Measurements from ENCODE around the gene CERS6.
A peak's percentile ranks its signal among the peaks of the same experiment; 100 is the strongest.

The CERS6 gene

GRCh38 chr2:168529900-168530561, 74.0 kb downstream of the CERS6 start:
- no peak for DNase-seq (ENCODE audit: low read depth, low spot score)

GRCh38 chr2:168530982-168531622, 75.0 kb downstream of the CERS6 start:
- no peak for DNase-seq (ENCODE audit: low read depth, low spot score)

- no peak for DNase-seq (ENCODE audit: low read depth, low spot score)
These were observed 78.9 kb downstream of the CERS6 start for GRCh38 chr2:168534926-168535325.

- no peak for DNase-seq (ENCODE audit: low read depth, low spot score)
These were observed 80.9 kb downstream of the CERS6 start for GRCh38 chr2:168536925-168537466.

- DNase-seq (ENCODE audit: low read depth, low spot score) = no peak
These were observed 82.1 kb downstream of the CERS6 start for GRCh38 chr2:168538133-168538532.

GRCh38 chr2:168538534-168538933, 82.5 kb downstream of the CERS6 start:
- DNase-seq (ENCODE audit: low read depth, low spot score) = no peak

GRCh38 chr2:168539945-168540344, 83.9 kb downstream of the CERS6 start:
- no peak for DNase-seq (ENCODE audit: low read depth, low spot score)

- DNase-seq (ENCODE audit: low read depth, low spot score) = no peak
These were observed 85.8 kb downstream of the CERS6 start for GRCh38 chr2:168541858-168542257.

GRCh38 chr2:168543037-168543436, 87.0 kb downstream of the CERS6 start:
- DNase-seq (ENCODE audit: low read depth, low spot score) = no peak

GRCh38 chr2:168543935-168544334, 87.9 kb downstream of the CERS6 start:
- no peak for DNase-seq (ENCODE audit: low read depth, low spot score)

- DNase-seq (ENCODE audit: low read depth, low spot score) = peak; percentile 95
These were observed 89.5 kb downstream of the CERS6 start for GRCh38 chr2:168545439-168546082.

GRCh38 chr2:168550670-168551069, 94.6 kb downstream of the CERS6 start:
- DNase-seq (ENCODE audit: low read depth, low spot score) = no peak

- DNase-seq (ENCODE audit: low read depth, low spot score) = no peak
These were observed 96.4 kb downstream of the CERS6 start for GRCh38 chr2:168552450-168552856.

GRCh38 chr2:168555283-168555682, 99.2 kb downstream of the CERS6 start:
- no peak for DNase-seq (ENCODE audit: low read depth, low spot score)

- no peak for DNase-seq (ENCODE audit: low read depth, low spot score)
These were observed 103.1 kb downstream of the CERS6 start for GRCh38 chr2:168559187-168559586.

- no peak for DNase-seq (ENCODE audit: low read depth, low spot score)
These were observed 104.9 kb downstream of the CERS6 start for GRCh38 chr2:168560817-168561499.

- DNase-seq (ENCODE audit: low read depth, low spot score) = no peak
These were observed 105.9 kb downstream of the CERS6 start for GRCh38 chr2:168561991-168562390.

GRCh38 chr2:168562971-168563370, 106.9 kb downstream of the CERS6 start:
- no peak for DNase-seq (ENCODE audit: low read depth, low spot score)

GRCh38 chr2:168564641-168565040, 108.6 kb downstream of the CERS6 start:
- no peak for DNase-seq (ENCODE audit: low read depth, low spot score)

GRCh38 chr2:168565112-168565511, 109.0 kb downstream of the CERS6 start:
- no peak for DNase-seq (ENCODE audit: low read depth, low spot score)

GRCh38 chr2:168565512-168565911, 109.4 kb downstream of the CERS6 start:
- no peak for DNase-seq (ENCODE audit: low read depth, low spot score)
